Fibroblast of pulmonary artery (primary cell): ENCODE results near the gene PGLYRP3.

Source experiments
- DNase-seq: peaks from one replicate; pipeline ENCODE4 v3.0.0-alpha.2; 2010; ENCODE audit warnings: low read depth
- H3K4me3 ChIP-seq: replicated peaks from 2 replicates; pipeline ENCODE4 v1.5.1; 2011; ENCODE audit warnings: low read depth, mild to moderate bottlenecking, control low read depth, low read length, moderate library complexity
- TF ChIP-seq, protein P1 (sequence below): IDR thresholded peaks from 2 replicates; pipeline ENCODE4 v1.5.1; 2011; ENCODE audit warnings: mild to moderate bottlenecking, control low read depth, low read length, inconsistent platforms; ENCODE audit errors: missing control alignments

Gene PGLYRP3

DNA sequence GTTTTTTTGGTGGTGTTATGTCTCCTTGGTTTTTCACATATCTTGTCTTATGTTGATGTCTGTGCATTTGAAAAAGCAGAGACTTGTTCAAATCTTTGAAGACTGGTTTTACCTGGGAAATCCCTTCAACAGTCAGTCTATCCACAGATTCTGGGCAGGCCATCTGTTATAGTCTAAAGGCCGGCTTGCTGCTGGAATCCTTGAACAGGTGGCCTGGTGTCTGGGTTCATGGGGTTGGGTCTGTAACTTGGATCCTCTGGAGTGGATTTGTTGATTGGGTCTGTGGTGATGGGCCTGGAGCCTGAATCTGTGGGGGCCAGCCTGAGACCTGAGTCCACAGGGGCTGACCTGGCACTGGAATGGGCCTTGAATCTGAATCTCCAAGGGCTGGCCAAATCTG is 41.0 kb downstream of the PGLYRP3 start:
- no peak overlapping the region for H3K4me3 ChIP-seq
- DNase-seq = no peak
- TF ChIP-seq, protein P1, sequence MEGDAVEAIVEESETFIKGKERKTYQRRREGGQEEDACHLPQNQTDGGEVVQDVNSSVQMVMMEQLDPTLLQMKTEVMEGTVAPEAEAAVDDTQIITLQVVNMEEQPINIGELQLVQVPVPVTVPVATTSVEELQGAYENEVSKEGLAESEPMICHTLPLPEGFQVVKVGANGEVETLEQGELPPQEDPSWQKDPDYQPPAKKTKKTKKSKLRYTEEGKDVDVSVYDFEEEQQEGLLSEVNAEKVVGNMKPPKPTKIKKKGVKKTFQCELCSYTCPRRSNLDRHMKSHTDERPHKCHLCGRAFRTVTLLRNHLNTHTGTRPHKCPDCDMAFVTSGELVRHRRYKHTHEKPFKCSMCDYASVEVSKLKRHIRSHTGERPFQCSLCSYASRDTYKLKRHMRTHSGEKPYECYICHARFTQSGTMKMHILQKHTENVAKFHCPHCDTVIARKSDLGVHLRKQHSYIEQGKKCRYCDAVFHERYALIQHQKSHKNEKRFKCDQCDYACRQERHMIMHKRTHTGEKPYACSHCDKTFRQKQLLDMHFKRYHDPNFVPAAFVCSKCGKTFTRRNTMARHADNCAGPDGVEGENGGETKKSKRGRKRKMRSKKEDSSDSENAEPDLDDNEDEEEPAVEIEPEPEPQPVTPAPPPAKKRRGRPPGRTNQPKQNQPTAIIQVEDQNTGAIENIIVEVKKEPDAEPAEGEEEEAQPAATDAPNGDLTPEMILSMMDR = no peak

GRCh38 chr1:153265457-153265856 is 47.3 kb downstream of the PGLYRP3 start:
- TF ChIP-seq, protein P1 = no peak
- DNase-seq = no peak
- H3K4me3 ChIP-seq = no peak overlapping the region

DNA sequence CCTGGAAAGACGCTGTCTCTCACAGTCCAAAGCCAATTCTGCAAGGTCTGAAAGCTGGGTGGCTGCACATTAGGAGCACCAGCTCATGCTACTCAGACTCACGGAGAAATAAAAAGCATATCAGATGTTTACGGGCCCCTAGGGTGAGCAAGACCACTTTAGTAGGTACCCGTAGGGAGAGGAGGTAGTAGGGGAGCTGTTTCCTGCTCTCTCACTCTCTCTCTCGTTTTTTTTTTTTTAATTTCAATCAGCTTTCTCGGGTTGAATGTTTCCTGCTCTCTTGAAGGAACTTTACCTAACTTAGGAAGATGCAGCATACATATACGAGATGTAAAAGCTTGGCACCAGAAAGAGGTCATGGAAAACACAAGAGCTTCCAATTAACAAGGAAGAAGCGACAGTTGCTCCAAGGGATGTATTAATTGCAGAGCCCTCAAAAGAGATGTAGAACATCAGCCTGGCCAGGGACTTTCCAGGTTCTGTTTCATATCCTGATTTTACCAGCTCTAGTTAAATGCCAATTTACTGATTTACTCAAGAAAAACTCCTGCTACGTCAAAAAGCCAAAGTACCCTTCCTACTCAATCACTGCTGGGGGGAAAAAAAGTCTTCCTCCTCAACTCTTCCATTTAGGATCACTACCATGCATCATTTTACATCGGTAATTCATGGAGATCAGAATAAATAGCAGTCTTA is 50.1 kb downstream of the PGLYRP3 start:
- no peak for DNase-seq
- H3K4me3 ChIP-seq = no peak overlapping the region
- TF ChIP-seq, protein P1 = no peak

- no peak for DNase-seq
Measured at GRCh38 chr1:153262070-153262366, 50.7 kb downstream of the PGLYRP3 start.

DNA sequence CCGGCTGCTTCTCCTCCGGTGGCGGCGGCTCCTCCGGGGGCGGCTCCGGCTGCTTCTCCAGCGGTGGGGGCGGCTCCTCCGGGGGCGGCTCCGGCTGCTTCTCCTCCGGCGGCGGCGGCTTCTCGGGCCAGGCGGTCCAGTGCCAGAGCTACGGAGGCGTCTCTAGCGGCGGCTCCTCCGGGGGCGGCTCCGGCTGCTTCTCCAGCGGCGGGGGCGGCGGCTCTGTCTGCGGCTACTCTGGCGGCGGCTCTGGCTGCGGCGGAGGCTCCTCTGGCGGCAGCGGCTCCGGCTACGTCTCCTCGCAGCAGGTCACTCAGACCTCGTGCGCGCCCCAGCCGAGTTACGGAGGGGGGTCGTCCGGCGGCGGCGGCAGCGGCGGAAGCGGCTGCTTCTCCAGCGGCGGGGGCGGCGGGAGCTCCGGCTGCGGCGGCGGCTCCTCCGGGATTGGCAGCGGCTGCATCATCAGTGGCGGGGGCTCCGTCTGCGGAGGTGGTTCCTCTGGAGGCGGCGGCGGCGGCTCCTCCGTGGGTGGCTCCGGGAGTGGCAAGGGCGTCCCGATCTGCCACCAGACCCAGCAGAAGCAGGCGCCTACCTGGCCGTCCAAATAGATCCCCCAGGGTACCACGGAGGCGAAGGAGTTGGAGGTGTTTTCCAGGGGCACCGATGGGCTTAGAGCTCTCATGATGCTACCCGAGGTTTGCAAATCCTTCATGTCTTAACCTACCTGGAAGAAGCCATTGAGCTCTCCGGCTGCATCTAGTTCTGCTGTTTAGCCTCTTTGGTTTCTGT is 51.3 kb downstream of the PGLYRP3 start:
- DNase-seq = peak; percentile 6
- TF ChIP-seq, protein P1 = no peak
- peak overlapping the region; percentile 34 for H3K4me3 ChIP-seq

More at GRCh38 chr1:153262070-153262366, 50.7 kb downstream of the PGLYRP3 start:
- no peak overlapping the region for H3K4me3 ChIP-seq
- TF ChIP-seq, protein P1 = no peak

DNA sequence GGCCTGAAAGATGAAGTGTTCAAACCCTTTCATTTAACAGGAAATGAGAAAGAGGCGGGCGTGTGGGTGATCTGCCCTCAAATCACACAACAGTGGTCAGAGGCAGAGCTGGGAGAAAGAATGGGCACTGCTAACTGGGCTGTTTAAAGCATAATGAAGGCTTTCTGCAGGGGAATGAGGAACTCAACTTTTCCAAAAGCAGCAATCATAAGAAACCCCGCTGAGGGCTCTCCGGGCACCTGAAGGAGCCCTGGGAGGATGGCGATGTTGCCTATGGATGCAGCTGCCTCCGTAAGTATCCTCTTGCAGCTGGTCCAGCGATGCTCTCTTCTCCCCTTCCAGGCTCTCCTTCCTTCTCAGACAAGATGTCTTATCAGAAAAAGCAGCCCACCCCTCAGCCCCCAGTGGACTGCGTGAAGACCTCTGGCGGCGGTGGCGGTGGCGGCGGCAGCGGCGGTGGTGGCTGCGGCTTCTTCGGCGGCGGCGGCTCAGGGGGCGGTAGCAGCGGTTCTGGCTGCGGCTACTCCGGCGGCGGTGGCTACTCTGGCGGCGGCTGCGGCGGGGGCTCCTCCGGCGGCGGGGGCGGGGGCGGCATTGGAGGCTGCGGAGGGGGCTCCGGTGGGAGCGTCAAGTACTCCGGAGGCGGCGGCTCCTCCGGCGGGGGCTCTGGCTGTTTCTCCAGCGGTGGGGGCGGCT is 52.0 kb downstream of the PGLYRP3 start:
- TF ChIP-seq, protein P1 = no peak
- DNase-seq = no peak
- H3K4me3 ChIP-seq = no peak overlapping the region
